ENCODE data around the gene OGDH.

The OGDH gene

GRCh38 chr7:44743750-44744149 is 137.3 kb downstream of the OGDH start:
- H3K4me3 ChIP-seq (ENCODE audit: control insufficient read depth, low read depth, low read length) = no peak overlapping the region
- DNase-seq (ENCODE audit: low read depth) = no peak
- no peak for TF ChIP-seq CTCF (IDR thresholded peaks at IDR 0.05; ENCODE audit: control insufficient read depth, insufficient read depth, low read depth, low read length, missing control alignments)

- peak; percentile 42 for DNase-seq (ENCODE audit: low read depth)
- no peak for TF ChIP-seq CTCF (IDR thresholded peaks at IDR 0.05; ENCODE audit: control insufficient read depth, insufficient read depth, low read depth, low read length, missing control alignments)
- peak within 1 kb of the TSS; percentile 96 for H3K4me3 ChIP-seq (ENCODE audit: control insufficient read depth, low read depth, low read length)
These were observed 141.9 kb downstream of the OGDH start, which contains the start of gene ZMIZ2 for GRCh38 chr7:44748045-44748947. ZMIZ2 (plus strand) TSS chr7:44748847; CDS start chr7:44756250, 7,403 bp downstream.

GRCh38 chr7:44748948-44749731 is 142.7 kb downstream of the OGDH start:
- peak overlapping the region; percentile 96 for H3K4me3 ChIP-seq (ENCODE audit: control insufficient read depth, low read depth, low read length)
- DNase-seq (ENCODE audit: low read depth) = no peak
- TF ChIP-seq CTCF (IDR thresholded peaks at IDR 0.05; ENCODE audit: control insufficient read depth, insufficient read depth, low read depth, low read length, missing control alignments) = no peak

- TF ChIP-seq CTCF (IDR thresholded peaks at IDR 0.05; ENCODE audit: control insufficient read depth, insufficient read depth, low read depth, low read length, missing control alignments) = no peak
- peak overlapping the region; percentile 96 for H3K4me3 ChIP-seq (ENCODE audit: control insufficient read depth, low read depth, low read length)
- DNase-seq (ENCODE audit: low read depth) = no peak
These were observed 143.6 kb downstream of the OGDH start for GRCh38 chr7:44749992-44750391.

- TF ChIP-seq CTCF (IDR thresholded peaks at IDR 0.05; ENCODE audit: control insufficient read depth, insufficient read depth, low read depth, low read length, missing control alignments) = no peak
- DNase-seq (ENCODE audit: low read depth) = no peak
- no peak overlapping the region for H3K4me3 ChIP-seq (ENCODE audit: control insufficient read depth, low read depth, low read length)
These were observed 144.0 kb downstream of the OGDH start for GRCh38 chr7:44750424-44750823.

GRCh38 chr7:44750921-44751571 is 144.6 kb downstream of the OGDH start:
- no peak for TF ChIP-seq CTCF (IDR thresholded peaks at IDR 0.05; ENCODE audit: control insufficient read depth, insufficient read depth, low read depth, low read length, missing control alignments)
- no peak for DNase-seq (ENCODE audit: low read depth)
- no peak overlapping the region for H3K4me3 ChIP-seq (ENCODE audit: control insufficient read depth, low read depth, low read length)

All from AG09309 (cell line).